Trophoblast cell (in vitro differentiated cells and primary cell): Measurements from ENCODE around the gene SF3B3.

Experiments used
- DNase-seq, 2 donors: peaks; one replicate each; pipeline ENCODE4 v3.0.0-alpha.2; 2016
- H2AFZ ChIP-seq: 2 replicates; pipeline ENCODE4 v1.6.1; 2013; ENCODE audit warnings: low read length, moderate library complexity, mild to moderate bottlenecking; ENCODE audit not compliant: insufficient read depth, poor library complexity
- H2AK5ac ChIP-seq: 2 replicates; pipeline ENCODE4 v1.6.1; 2013; ENCODE audit warnings: mild to moderate bottlenecking, low read length
- H2BK120ac ChIP-seq: 2 replicates; pipeline ENCODE4 v1.6.1; 2013; ENCODE audit warnings: low read length, mild to moderate bottlenecking, moderate library complexity; ENCODE audit not compliant: insufficient read depth, poor library complexity
- H2BK12ac ChIP-seq: 2 replicates; pipeline ENCODE4 v1.6.1; 2013; ENCODE audit warnings: mild to moderate bottlenecking, low read length, moderate library complexity
- H2BK5ac ChIP-seq: 2 replicates; pipeline ENCODE4 v1.6.1; 2013; ENCODE audit warnings: low read length, low read depth, moderate library complexity, mild to moderate bottlenecking; ENCODE audit not compliant: poor library complexity
- H3K14ac ChIP-seq: 2 replicates; pipeline ENCODE4 v1.6.1; 2013; ENCODE audit warnings: mild to moderate bottlenecking, low read length
- H3K18ac ChIP-seq: 2 replicates; pipeline ENCODE4 v1.6.1; 2013; ENCODE audit warnings: mild to moderate bottlenecking, low read length
- H3K23ac ChIP-seq: 2 replicates; pipeline ENCODE4 v1.6.1; 2013; ENCODE audit warnings: low read length
- H3K27ac ChIP-seq: 2 replicates; pipeline ENCODE4 v1.5.1; 2013; ENCODE audit warnings: low read depth, mild to moderate bottlenecking, inconsistent platforms, low read length, moderate library complexity
- H3K27me3 ChIP-seq: 2 replicates; pipeline ENCODE4 v1.6.1; 2013; ENCODE audit warnings: inconsistent platforms, mild to moderate bottlenecking, low read length, moderate library complexity; ENCODE audit not compliant: insufficient read depth
- H3K36me3 ChIP-seq, 2 experiments: 1 replicate in 1 of 2; 2 replicates in 1 of 2; pipeline ENCODE4 v1.6.1; 2013; ENCODE audit warnings: low read length in 2 of 2, mild to moderate bottlenecking in 2 of 2, moderate library complexity in 1 of 2; ENCODE audit not compliant: insufficient read depth in 2 of 2, control insufficient read depth in 1 of 2
- H3K4ac ChIP-seq: 2 replicates; pipeline ENCODE4 v1.6.1; 2013; ENCODE audit warnings: low read depth, mild to moderate bottlenecking, low read length, moderate library complexity
- H3K4me1 ChIP-seq, 2 experiments: 1 replicate in 1 of 2; 2 replicates in 1 of 2; pipeline ENCODE4 v1.6.1; 2013; ENCODE audit warnings: low read length in 2 of 2, mild to moderate bottlenecking in 2 of 2, moderate library complexity in 1 of 2; ENCODE audit not compliant: insufficient read depth in 2 of 2, control insufficient read depth in 1 of 2
- H3K4me2 ChIP-seq: 2 replicates; pipeline ENCODE4 v1.6.1; 2013; ENCODE audit warnings: inconsistent platforms, mild to moderate bottlenecking, low read length, moderate library complexity
- H3K4me3 ChIP-seq: 2 replicates; pipeline ENCODE4 v1.5.1; 2013; ENCODE audit warnings: mild to moderate bottlenecking, low read depth, low read length, inconsistent platforms
- H3K79me1 ChIP-seq: one replicate; pipeline ENCODE4 v1.6.1; 2013; ENCODE audit warnings: low read length
- H3K79me2 ChIP-seq: 2 replicates; pipeline ENCODE4 v1.6.1; 2013; ENCODE audit warnings: low read length, mild to moderate bottlenecking; ENCODE audit not compliant: control insufficient read depth, insufficient read depth, poor library complexity
- H3K9ac ChIP-seq: 2 replicates; pipeline ENCODE4 v1.6.1; 2013; ENCODE audit warnings: mild to moderate bottlenecking, low read length
- H3K9me3 ChIP-seq: 2 replicates; pipeline ENCODE4 v1.6.1; 2013; ENCODE audit warnings: low read depth, mild to moderate bottlenecking, control low read depth, inconsistent platforms, low read length; ENCODE audit not compliant: insufficient read depth
- H4K12ac ChIP-seq: 2 replicates; pipeline ENCODE4 v1.6.1; 2013; ENCODE audit warnings: low read depth, mild to moderate bottlenecking, low read length, moderate library complexity
- H4K8ac ChIP-seq: 2 replicates; pipeline ENCODE4 v1.6.1; 2013; ENCODE audit warnings: low read depth, mild to moderate bottlenecking, low read length, moderate library complexity
- H4K91ac ChIP-seq: one replicate; pipeline ENCODE4 v1.6.1; 2013; ENCODE audit warnings: low read depth, mild to moderate bottlenecking, low read length, moderate library complexity
- WGBS: extraction: QIAGEN DNeasy Blood & Tissue Kit; methylation state at CpG from one replicate; pipeline ENCODE4 v1.1.7; 2013; ENCODE audit warnings: missing lambda C conversion rate; ENCODE audit not compliant: insufficient read length, insufficient coverage; ENCODE audit errors: extremely low coverage; 5-methylcytosine and 5-hydroxymethylcytosine counted together

Gene SF3B3

GRCh38 chr16:70593544-70593943, 69.9 kb downstream of the SF3B3 start:
- H3K27ac ChIP-seq = no peak overlapping the region
- WGBS = no CpG with 5 or more reads among the region's 1 CpG
- DNase-seq = no peak

GRCh38 chr16:70594569-70594968, 71.0 kb downstream of the SF3B3 start:
- DNase-seq = no peak
- no peak overlapping the region for H3K4me3 ChIP-seq
- H2BK5ac ChIP-seq = no peak overlapping the region
- no peak overlapping the region for H3K27ac ChIP-seq
- H4K12ac ChIP-seq = no peak overlapping the region
- H2AK5ac ChIP-seq = no peak overlapping the region
- H4K8ac ChIP-seq = no peak overlapping the region
- no peak overlapping the region for H4K91ac ChIP-seq
- H3K27me3 ChIP-seq = no peaks in the 10 kb centered on the region
- no peaks in the 10 kb centered on the region for H3K36me3 ChIP-seq
- H3K4me2 ChIP-seq = no peak overlapping the region
- no peak overlapping the region for H3K4ac ChIP-seq
- H3K23ac ChIP-seq = no peak overlapping the region
- H3K18ac ChIP-seq = no peak overlapping the region
- H3K14ac ChIP-seq = no peak overlapping the region
- no peak overlapping the region for H2AFZ ChIP-seq
- no peaks in the 10 kb centered on the region for H3K79me2 ChIP-seq
- H3K9me3 ChIP-seq = no peaks in the 10 kb centered on the region
- no peak overlapping the region for H3K9ac ChIP-seq
- H2BK12ac ChIP-seq = no peak overlapping the region
- H3K4me1 ChIP-seq = no peaks in the 10 kb centered on the region
- H2BK120ac ChIP-seq = no peak overlapping the region
- H3K79me1 ChIP-seq = no peaks in the 10 kb centered on the region

More at GRCh38 chr16:70593544-70593943, 69.9 kb downstream of the SF3B3 start:
- H2BK5ac ChIP-seq = no peak overlapping the region
- H3K4me1 ChIP-seq = no peaks in the 10 kb centered on the region
- no peak overlapping the region for H2BK12ac ChIP-seq
- H3K4ac ChIP-seq = no peak overlapping the region
- H2AK5ac ChIP-seq = no peak overlapping the region
- H2BK120ac ChIP-seq = no peak overlapping the region
- no peaks in the 10 kb centered on the region for H3K27me3 ChIP-seq
- no peak overlapping the region for H4K12ac ChIP-seq
- no peaks in the 10 kb centered on the region for H3K79me2 ChIP-seq
- no peak overlapping the region for H3K4me2 ChIP-seq
- H3K79me1 ChIP-seq = no peaks in the 10 kb centered on the region
- H3K36me3 ChIP-seq = no peaks in the 10 kb centered on the region
- no peak overlapping the region for H3K18ac ChIP-seq
- no peak overlapping the region for H3K23ac ChIP-seq
- no peak overlapping the region for H3K9ac ChIP-seq
- H3K4me3 ChIP-seq = no peak overlapping the region
- H3K14ac ChIP-seq = no peak overlapping the region
- H2AFZ ChIP-seq = no peak overlapping the region
- H3K9me3 ChIP-seq = no peaks in the 10 kb centered on the region
- no peak overlapping the region for H4K91ac ChIP-seq
- H4K8ac ChIP-seq = no peak overlapping the region

DNA sequence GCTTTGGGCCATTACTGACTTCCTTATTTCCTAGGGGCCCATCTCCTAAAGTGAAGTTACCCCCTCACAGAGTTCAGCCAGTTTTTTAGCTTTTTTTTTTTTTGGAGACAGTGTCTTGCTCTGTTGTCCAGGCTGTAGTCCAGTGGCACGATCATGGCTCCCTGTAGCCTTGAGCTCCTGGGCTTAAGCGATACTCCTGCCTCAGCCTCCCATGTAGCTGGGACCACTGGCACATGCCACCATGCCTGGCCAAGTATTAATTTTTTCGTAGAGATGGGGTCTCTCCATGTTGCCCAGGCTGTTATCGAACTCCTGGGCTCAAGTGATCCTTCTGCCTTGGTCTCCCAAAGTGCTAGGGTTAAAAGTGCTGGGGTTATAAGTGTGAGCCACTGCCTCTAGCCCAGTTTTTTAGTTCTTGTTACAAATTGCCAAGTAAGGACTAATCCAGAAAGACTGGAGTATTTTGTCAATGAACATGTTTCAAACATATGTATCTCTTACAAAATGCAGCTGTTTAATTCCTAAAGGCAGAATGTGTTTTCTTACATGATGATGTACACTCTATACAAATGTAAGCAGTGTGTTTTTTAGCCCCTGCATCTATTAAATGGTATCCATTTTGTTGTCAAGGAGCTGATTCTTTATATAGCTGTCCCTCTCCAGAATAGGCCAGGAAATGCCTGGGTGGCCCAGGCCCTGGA, 73.7 kb downstream of the SF3B3 start:
- no peak for DNase-seq
- no peak overlapping the region for H2AFZ ChIP-seq
- H2BK5ac ChIP-seq = no peak overlapping the region
- H3K36me3 ChIP-seq = no peaks in the 10 kb centered on the region
- H3K79me1 ChIP-seq = no peaks in the 10 kb centered on the region
- no peak overlapping the region for H4K12ac ChIP-seq
- H2BK120ac ChIP-seq = no peak overlapping the region
- no peak overlapping the region for H2AK5ac ChIP-seq
- no peak overlapping the region for H3K4me3 ChIP-seq
- no peaks in the 10 kb centered on the region for H3K79me2 ChIP-seq
- H3K27me3 ChIP-seq = no peaks in the 10 kb centered on the region
- H2BK12ac ChIP-seq = no peak overlapping the region
- H3K18ac ChIP-seq = no peak overlapping the region
- no peak overlapping the region for H3K9ac ChIP-seq
- no peak overlapping the region for H3K4me2 ChIP-seq
- no peak overlapping the region for H3K14ac ChIP-seq
- no peak overlapping the region for H3K23ac ChIP-seq
- H3K4me1 ChIP-seq = no peaks in the 10 kb centered on the region
- H3K27ac ChIP-seq = no peak overlapping the region
- H4K8ac ChIP-seq = no peak overlapping the region
- no peak overlapping the region for H4K91ac ChIP-seq
- WGBS = no CpG with 5 or more reads among the region's 4 CpGs
- no peak overlapping the region for H3K4ac ChIP-seq
- H3K9me3 ChIP-seq = no peaks in the 10 kb centered on the region

DNA sequence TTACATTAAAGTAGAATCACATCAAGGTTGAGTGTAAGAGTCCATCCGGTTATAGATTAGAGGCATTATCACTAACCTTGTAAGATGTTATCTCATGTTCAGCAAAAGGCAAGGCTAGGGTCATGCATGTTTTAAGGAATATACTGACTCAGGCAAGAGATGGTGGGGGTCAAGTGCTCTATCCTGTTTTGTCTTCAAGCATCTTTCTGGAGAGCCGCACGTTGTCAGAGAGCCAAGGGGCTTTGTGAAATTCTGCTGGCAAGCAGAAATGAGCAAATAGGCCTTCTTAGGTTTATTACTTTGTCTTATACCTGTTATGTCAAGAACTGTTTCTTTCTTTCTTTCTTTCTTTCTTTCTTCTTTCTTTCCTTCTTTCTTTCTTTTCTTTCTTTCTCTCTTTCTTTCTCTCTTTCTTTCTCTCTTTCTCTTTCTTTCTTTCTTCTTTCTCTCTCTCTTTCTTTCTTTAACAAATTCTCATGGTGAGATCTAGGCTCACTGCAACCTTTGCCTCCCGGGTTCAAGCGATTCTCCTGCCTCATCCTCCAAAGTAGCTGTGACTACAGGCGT, 75.4 kb downstream of the SF3B3 start:
- Histone ChIP-seq H4K8ac (no peak overlapping the region), H2BK120ac (no peak overlapping the region), H3K79me1 (no peaks in the 10 kb centered on the region), H4K91ac (no peak overlapping the region), H3K27ac (no peak overlapping the region), H3K4ac (no peak overlapping the region), H4K12ac (no peak overlapping the region), H3K4me1 (no peaks in the 10 kb centered on the region), H3K9ac (no peak overlapping the region), H3K14ac (no peak overlapping the region), H3K79me2 (no peaks in the 10 kb centered on the region), H2BK12ac (no peak overlapping the region), H3K9me3 (no peaks in the 10 kb centered on the region), H2AFZ (no peak overlapping the region), H3K23ac (no peak overlapping the region), H3K27me3 (no peaks in the 10 kb centered on the region), H2BK5ac (no peak overlapping the region), H3K4me2 (no peak overlapping the region), H3K18ac (no peak overlapping the region), H2AK5ac (no peak overlapping the region), H3K4me3 (no peak overlapping the region), H3K36me3 (no peaks in the 10 kb centered on the region)
- WGBS = no CpG with 5 or more reads among the region's 6 CpGs
- no peak for DNase-seq
